MM.1S (cell line): Measurements from ENCODE around the gene ATP7A.

ENCODE experiments used
- DNase-seq: peaks from one replicate; pipeline ENCODE4 v3.0.0-alpha.2; 2015
- H2AFZ ChIP-seq: fragments of 300-600 bp; sonication (generic); 2 replicates; pipeline ENCODE4 v1.6.0; 2016; ENCODE audit warnings: antibody characterized with exemption, low read length
- H3F3A ChIP-seq: fragments of 300-600 bp; sonication (generic); 2 replicates; pipeline ENCODE4 v1.6.1; 2016; ENCODE audit warnings: mild to moderate bottlenecking, antibody characterized with exemption, low read length, moderate library complexity, mixed read lengths; ENCODE audit not compliant: insufficient read depth
- H3K27ac ChIP-seq: fragments of 300-600 bp; sonication (generic); 2 replicates; pipeline ENCODE4 v1.5.1; 2016; ENCODE audit warnings: mild to moderate bottlenecking, low read length
- H3K27me3 ChIP-seq: fragments of 300-600 bp; sonication (generic); replicated peaks from 2 replicates; pipeline ENCODE4 v1.6.0; 2016; ENCODE audit warnings: low read length; ENCODE audit not compliant: insufficient read depth
- H3K36me3 ChIP-seq: fragments of 300-600 bp; sonication (generic); replicated peaks from 2 replicates; pipeline ENCODE4 v1.6.1; 2016; ENCODE audit warnings: mild to moderate bottlenecking, low read length, mixed read lengths; ENCODE audit not compliant: insufficient read depth
- H3K4me1 ChIP-seq: fragments of 300-600 bp; sonication (generic); 2 replicates; pipeline ENCODE4 v1.6.1; 2016; ENCODE audit warnings: low read length, mixed read lengths
- H3K4me2 ChIP-seq: fragments of 300-600 bp; sonication (generic); 2 replicates; pipeline ENCODE4 v1.6.0; 2016; ENCODE audit warnings: low read depth, low read length
- H3K4me3 ChIP-seq: fragments of 300-600 bp; sonication (generic); 2 replicates; pipeline ENCODE4 v1.5.1; 2016; ENCODE audit warnings: low read length, mixed read lengths
- H3K79me2 ChIP-seq: fragments of 300-600 bp; sonication (generic); 2 replicates; pipeline ENCODE4 v1.6.1; 2016; ENCODE audit warnings: mixed run types, low read length, mixed read lengths
- H3K9ac ChIP-seq: fragments of 300-600 bp; sonication (generic); 2 replicates; pipeline ENCODE4 v1.6.1; 2016; ENCODE audit warnings: low read length, mixed read lengths
- H3K9me2 ChIP-seq: fragments of 300-600 bp; sonication (generic); replicated peaks from 2 replicates; pipeline ENCODE4 v1.6.1; 2016; ENCODE audit warnings: mild to moderate bottlenecking, low read length, mixed read lengths; ENCODE audit not compliant: insufficient read depth
- H3K9me3 ChIP-seq: fragments of 300-600 bp; sonication (generic); replicated peaks from 2 replicates; pipeline ENCODE4 v1.6.1; 2016; ENCODE audit warnings: mild to moderate bottlenecking, low read length, mixed read lengths; ENCODE audit not compliant: insufficient read depth
- H4K20me1 ChIP-seq: fragments of 300-600 bp; sonication (generic); 2 replicates; pipeline ENCODE4 v1.6.1; 2016; ENCODE audit warnings: mild to moderate bottlenecking, low read length, moderate library complexity, mixed read lengths; ENCODE audit not compliant: insufficient read depth
- EZH2 ChIP-seq: fragments of 300-600 bp; sonication (generic); optimal IDR thresholded peaks from 2 replicates; pipeline ENCODE3; 2017; ENCODE audit warnings: low read depth, mild to moderate bottlenecking, antibody characterized with exemption, low read length, mixed read lengths
- EZH2phosphoT487 ChIP-seq: fragments of 300-600 bp; sonication (generic); IDR thresholded peaks from 2 replicates; pipeline ENCODE4 v1.6.1; 2018; ENCODE audit warnings: antibody characterized with exemption, low read length
- TF ChIP-seq, protein P1 (sequence below): fragments of 300-600 bp; sonication (generic); IDR thresholded peaks from 2 replicates; pipeline ENCODE4 v1.5.1; 2016; ENCODE audit warnings: antibody characterized with exemption, low read length, mixed read lengths

Gene ATP7A

DNA sequence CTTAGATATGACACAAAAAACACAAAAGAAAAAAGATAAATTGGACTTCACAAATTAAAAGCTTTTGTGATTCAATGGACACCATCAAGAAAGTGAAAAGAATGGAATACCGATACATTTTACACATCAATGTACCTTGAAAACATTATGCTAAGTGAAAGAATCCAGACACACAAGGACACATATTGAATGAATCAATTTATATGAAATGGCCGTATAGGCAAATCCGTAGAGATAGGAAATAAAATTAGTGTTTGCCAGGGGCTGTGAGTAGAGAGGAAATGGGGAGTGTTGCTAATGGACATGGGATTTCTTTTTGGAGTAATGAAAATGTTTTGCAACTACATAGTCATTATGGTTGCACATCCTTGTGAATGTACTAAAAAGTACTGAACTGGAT is 55.9 kb downstream of the ATP7A start:
- Histone ChIP-seq H3K4me2 (no peak overlapping the region), H4K20me1 (no peaks in the 10 kb centered on the region), H3K4me1 (no peaks in the 10 kb centered on the region), H2AFZ (no peak overlapping the region), H3K27me3 (no peaks in the 10 kb centered on the region), H3K27ac (no peak overlapping the region), H3K36me3 (no peaks in the 10 kb centered on the region), H3K9ac (no peak overlapping the region), H3K9me2 (no peaks in the 10 kb centered on the region), H3K79me2 (peaks cover 15% of the 10 kb centered on the region), H3K4me3 (no peak overlapping the region), H3F3A (no peaks in the 10 kb centered on the region), H3K9me3 (no peaks in the 10 kb centered on the region)
- DNase-seq: no peak
- TF ChIP-seq, protein P1, sequence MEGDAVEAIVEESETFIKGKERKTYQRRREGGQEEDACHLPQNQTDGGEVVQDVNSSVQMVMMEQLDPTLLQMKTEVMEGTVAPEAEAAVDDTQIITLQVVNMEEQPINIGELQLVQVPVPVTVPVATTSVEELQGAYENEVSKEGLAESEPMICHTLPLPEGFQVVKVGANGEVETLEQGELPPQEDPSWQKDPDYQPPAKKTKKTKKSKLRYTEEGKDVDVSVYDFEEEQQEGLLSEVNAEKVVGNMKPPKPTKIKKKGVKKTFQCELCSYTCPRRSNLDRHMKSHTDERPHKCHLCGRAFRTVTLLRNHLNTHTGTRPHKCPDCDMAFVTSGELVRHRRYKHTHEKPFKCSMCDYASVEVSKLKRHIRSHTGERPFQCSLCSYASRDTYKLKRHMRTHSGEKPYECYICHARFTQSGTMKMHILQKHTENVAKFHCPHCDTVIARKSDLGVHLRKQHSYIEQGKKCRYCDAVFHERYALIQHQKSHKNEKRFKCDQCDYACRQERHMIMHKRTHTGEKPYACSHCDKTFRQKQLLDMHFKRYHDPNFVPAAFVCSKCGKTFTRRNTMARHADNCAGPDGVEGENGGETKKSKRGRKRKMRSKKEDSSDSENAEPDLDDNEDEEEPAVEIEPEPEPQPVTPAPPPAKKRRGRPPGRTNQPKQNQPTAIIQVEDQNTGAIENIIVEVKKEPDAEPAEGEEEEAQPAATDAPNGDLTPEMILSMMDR: no peak
- no peak for TF ChIP-seq EZH2phosphoT487
- TF ChIP-seq EZH2: no peak

DNA sequence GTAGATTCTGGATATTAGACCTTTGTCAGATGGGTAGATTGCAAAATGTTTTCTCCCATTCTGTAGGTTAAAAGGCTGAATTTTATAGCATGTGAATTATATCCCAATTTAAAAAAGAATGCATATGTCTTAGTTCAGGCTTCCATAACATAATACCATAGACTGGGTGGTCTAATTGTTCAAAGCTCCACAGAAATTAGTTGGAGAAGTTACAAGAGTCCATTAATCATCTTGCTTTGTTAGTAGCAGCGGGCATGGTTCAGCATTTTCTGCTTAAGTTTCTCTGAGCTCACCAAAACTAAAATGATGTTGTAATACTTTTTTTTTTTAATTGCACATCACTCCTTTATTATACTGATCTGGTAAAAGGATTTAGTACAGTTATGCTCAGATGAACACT is 57.1 kb downstream of the ATP7A start:
- no peak overlapping the region for H3K4me2 ChIP-seq
- no peak for DNase-seq
- no peak overlapping the region for H3K9ac ChIP-seq

DNA sequence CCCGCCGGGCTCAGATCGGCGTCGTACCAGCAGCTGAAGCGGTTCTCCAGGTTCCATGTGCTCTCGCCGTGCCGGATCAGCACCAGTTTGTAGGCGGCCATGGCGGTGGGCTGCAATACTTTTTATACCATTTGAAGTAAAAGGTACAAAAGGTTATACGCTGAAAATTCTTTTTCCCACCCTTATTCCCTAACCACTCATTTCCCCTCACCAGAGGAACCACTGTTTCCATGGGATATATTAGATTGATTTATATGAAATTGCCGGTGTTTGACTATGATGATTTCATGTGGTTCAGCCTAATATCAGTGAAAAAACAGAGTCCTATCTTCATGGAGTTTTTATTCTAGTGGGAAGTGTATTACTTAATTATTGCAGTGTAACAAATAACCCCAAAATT is 59.0 kb downstream of the ATP7A start, which contains the start of gene PGAM4:
Gene PGAM4 (minus strand): TSS at position 101 of the 400 bp plus-strand sequence. CDS start 0 bp downstream, at position 101.
- no peak within 1 kb of the TSS for H3K4me2 ChIP-seq
- H3K27me3 ChIP-seq: no peaks in the 10 kb centered on the region
- TF ChIP-seq, protein P1: no peak
- TF ChIP-seq EZH2phosphoT487 (no peak), EZH2 (no peak)
- H3K9ac ChIP-seq: no peak within 1 kb of the TSS
- H3K4me3 ChIP-seq: no peak within 1 kb of the TSS
- no peak within 1 kb of the TSS for H2AFZ ChIP-seq
- no peaks in the 10 kb centered on the region for H3K9me2 ChIP-seq
- H3K79me2 ChIP-seq: 0 out of 2 replicates have a peak, but pooled peaks cover 4% of the 10 kb centered on the region
- no peaks in the 10 kb centered on the region for H3K4me1 ChIP-seq
- no peak within 1 kb of the TSS for H3K27ac ChIP-seq
- H3K36me3 ChIP-seq: no peaks in the 10 kb centered on the region
- H3K9me3 ChIP-seq: no peaks in the 10 kb centered on the region
- H3F3A ChIP-seq: no peaks in the 10 kb centered on the region
- DNase-seq: no peak
- H4K20me1 ChIP-seq: no peaks in the 10 kb centered on the region

More for the DNA sequence above, 57.1 kb downstream of the ATP7A start:
- TF ChIP-seq EZH2phosphoT487 (no peak), EZH2 (no peak)
- TF ChIP-seq, protein P1: no peak
- Histone ChIP-seq H3K36me3 (no peaks in the 10 kb centered on the region), H3K27me3 (no peaks in the 10 kb centered on the region), H3K9me2 (no peaks in the 10 kb centered on the region), H3K4me1 (no peaks in the 10 kb centered on the region), H3K4me3 (no peak overlapping the region), H3K79me2 (peaks cover 5% of the 10 kb centered on the region; the same call in 1 of the 2 replicates), H2AFZ (no peak overlapping the region), H3F3A (no peaks in the 10 kb centered on the region), H3K27ac (no peak overlapping the region), H3K9me3 (no peaks in the 10 kb centered on the region), H4K20me1 (no peaks in the 10 kb centered on the region)
